ENCODE results near the gene ARPC1A.
A peak's percentile ranks its signal among the peaks of the same experiment; 100 is the strongest.

DNA sequence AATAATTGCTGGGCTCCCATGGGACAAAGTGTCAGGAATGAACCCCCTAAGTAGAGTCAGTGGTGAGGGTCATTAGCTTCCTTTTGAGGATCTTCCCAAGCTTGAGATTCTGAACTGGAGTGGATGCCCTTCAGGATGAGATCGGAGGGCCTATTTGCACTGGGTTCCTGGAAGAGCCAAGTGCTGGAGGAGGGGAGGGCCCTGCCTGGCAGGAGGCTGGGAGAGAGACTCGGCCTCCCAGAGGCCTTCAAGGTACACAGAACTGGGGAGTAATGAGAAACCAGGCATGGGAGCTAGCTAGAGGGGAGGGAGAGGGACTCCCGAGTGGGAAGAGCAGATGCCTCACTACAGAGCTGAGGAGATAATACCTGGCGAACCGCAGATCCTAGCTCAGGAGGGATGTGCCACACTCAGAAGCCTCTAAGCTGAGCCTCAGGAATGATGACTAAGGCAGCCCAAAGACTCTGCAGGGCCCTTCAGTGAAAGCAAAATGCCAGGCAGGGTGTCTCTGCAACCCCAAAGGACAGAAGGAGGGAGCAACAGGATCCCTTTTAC lies 73.3 kb downstream of the ARPC1A start:
- no peak for TF ChIP-seq EP300 (IDR thresholded peaks at IDR 0.05; ENCODE audit: borderline replicate concordance in 1 of 2, low read depth in 1 of 2, low read length in 1 of 2)
- no peak for TF ChIP-seq SIN3A (IDR thresholded peaks at IDR 0.05; ENCODE audit: borderline replicate concordance, low read depth, low read length)
- no peak for TF ChIP-seq NRF1 (IDR thresholded peaks at IDR 0.05; ENCODE audit: low read depth, low read length)
- TF ChIP-seq POLR2AphosphoS5 (IDR thresholded peaks at IDR 0.05; ENCODE audit: low read depth, low read length) = 0 out of 2 replicates have a peak, but pooled peaks have one; percentile 14
- no peak for TF ChIP-seq EZH2phosphoT487 (IDR thresholded peaks at IDR 0.05; ENCODE audit: borderline replicate concordance, low read depth)
- TF ChIP-seq, protein P1, sequence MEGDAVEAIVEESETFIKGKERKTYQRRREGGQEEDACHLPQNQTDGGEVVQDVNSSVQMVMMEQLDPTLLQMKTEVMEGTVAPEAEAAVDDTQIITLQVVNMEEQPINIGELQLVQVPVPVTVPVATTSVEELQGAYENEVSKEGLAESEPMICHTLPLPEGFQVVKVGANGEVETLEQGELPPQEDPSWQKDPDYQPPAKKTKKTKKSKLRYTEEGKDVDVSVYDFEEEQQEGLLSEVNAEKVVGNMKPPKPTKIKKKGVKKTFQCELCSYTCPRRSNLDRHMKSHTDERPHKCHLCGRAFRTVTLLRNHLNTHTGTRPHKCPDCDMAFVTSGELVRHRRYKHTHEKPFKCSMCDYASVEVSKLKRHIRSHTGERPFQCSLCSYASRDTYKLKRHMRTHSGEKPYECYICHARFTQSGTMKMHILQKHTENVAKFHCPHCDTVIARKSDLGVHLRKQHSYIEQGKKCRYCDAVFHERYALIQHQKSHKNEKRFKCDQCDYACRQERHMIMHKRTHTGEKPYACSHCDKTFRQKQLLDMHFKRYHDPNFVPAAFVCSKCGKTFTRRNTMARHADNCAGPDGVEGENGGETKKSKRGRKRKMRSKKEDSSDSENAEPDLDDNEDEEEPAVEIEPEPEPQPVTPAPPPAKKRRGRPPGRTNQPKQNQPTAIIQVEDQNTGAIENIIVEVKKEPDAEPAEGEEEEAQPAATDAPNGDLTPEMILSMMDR (IDR thresholded peaks at IDR 0.05) = no peak
- TF ChIP-seq, protein P2, sequence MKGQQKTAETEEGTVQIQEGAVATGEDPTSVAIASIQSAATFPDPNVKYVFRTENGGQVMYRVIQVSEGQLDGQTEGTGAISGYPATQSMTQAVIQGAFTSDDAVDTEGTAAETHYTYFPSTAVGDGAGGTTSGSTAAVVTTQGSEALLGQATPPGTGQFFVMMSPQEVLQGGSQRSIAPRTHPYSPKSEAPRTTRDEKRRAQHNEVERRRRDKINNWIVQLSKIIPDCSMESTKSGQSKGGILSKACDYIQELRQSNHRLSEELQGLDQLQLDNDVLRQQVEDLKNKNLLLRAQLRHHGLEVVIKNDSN (IDR thresholded peaks at IDR 0.05; ENCODE audit: borderline replicate concordance, low read depth) = no peak
- TF ChIP-seq, protein P3, sequence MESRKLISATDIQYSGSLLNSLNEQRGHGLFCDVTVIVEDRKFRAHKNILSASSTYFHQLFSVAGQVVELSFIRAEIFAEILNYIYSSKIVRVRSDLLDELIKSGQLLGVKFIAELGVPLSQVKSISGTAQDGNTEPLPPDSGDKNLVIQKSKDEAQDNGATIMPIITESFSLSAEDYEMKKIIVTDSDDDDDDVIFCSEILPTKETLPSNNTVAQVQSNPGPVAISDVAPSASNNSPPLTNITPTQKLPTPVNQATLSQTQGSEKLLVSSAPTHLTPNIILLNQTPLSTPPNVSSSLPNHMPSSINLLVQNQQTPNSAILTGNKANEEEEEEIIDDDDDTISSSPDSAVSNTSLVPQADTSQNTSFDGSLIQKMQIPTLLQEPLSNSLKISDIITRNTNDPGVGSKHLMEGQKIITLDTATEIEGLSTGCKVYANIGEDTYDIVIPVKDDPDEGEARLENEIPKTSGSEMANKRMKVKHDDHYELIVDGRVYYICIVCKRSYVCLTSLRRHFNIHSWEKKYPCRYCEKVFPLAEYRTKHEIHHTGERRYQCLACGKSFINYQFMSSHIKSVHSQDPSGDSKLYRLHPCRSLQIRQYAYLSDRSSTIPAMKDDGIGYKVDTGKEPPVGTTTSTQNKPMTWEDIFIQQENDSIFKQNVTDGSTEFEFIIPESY (IDR thresholded peaks at IDR 0.05; ENCODE audit: borderline replicate concordance, low read depth) = no peak
- no peak for TF ChIP-seq YY1 (IDR thresholded peaks at IDR 0.05; ENCODE audit: low read depth)
- no peak for TF ChIP-seq CHD2 (IDR thresholded peaks at IDR 0.05; ENCODE audit: low read length, partially characterized antibody)

All from SK-N-SH (cell line).